ENCODE data around the gene ZBTB21.

ZBTB21 gene

DNA sequence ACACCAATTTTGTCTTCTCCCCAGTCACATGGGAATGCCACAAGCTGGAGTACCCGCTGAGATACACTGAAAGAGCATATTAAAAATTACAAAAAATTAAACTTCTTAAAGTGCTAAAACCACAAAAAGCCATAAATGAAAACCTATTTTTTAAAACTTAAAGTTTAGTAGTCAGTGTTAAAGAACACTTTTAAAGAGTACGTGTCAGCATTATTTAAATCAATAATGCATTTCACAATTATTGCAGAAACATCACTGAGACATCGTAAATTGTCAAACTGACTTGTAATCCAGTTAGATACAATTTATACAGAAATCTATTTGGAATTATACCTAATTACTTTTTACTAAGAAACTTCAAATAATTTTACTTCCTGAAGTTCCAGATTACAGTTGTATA, 22.9 kb downstream of the ZBTB21 start:
- no peaks in the 10 kb centered on the region for H3K9me3 ChIP-seq (ENCODE audit: low read length)
- H3K4me1 ChIP-seq (ENCODE audit: insufficient read depth, low read length), result no peaks in the 10 kb centered on the region
- H2AFZ ChIP-seq (ENCODE audit: low read depth, low read length), result no peak overlapping the region
- H3K36me3 ChIP-seq (ENCODE audit: insufficient read depth, low read length), result peaks cover 23% of the 10 kb centered on the region
- H3K27me3 ChIP-seq (ENCODE audit: insufficient read depth, low read length), result no peaks in the 10 kb centered on the region
- no peak overlapping the region for H3K4me3 ChIP-seq (ENCODE audit: low read length)

GRCh38 chr21:41985662-41986416, 24.3 kb downstream of the ZBTB21 start:
- Histone ChIP-seq H3K27me3 (ENCODE audit: insufficient read depth, low read length) (no peaks in the 10 kb centered on the region), H3K4me1 (ENCODE audit: insufficient read depth, low read length) (no peaks in the 10 kb centered on the region), H3K9me3 (ENCODE audit: low read length) (no peaks in the 10 kb centered on the region), H2AFZ (ENCODE audit: low read depth, low read length) (no peak overlapping the region), H3K4me3 (ENCODE audit: low read length) (no peak overlapping the region), H3K36me3 (ENCODE audit: insufficient read depth, low read length) (peaks cover 9% of the 10 kb centered on the region)

DNA sequence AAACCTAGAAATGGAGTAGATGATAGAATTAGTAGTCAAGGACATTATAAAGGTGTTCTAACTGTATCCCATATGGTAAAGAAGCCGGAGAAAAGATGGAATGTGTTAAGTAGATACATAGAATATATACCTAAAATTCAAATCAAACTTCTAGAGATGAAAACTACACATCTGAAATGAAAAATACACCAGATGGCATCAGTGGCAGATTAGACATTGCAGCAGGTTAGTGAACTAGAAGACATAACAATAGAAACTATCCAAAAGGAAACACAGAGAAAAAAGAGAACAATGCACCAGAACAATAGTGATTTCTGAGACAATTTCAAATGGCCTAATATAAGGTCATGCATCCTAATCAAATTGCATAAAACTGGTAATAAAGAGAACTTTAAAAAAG, 26.9 kb downstream of the ZBTB21 start:
- Histone ChIP-seq H3K9me3 (ENCODE audit: low read length) (no peaks in the 10 kb centered on the region), H3K4me3 (ENCODE audit: low read length) (no peak overlapping the region), H3K4me1 (ENCODE audit: insufficient read depth, low read length) (no peaks in the 10 kb centered on the region), H2AFZ (ENCODE audit: low read depth, low read length) (no peak overlapping the region), H3K27me3 (ENCODE audit: insufficient read depth, low read length) (no peaks in the 10 kb centered on the region), H3K36me3 (ENCODE audit: insufficient read depth, low read length) (no peaks in the 10 kb centered on the region)

DNA sequence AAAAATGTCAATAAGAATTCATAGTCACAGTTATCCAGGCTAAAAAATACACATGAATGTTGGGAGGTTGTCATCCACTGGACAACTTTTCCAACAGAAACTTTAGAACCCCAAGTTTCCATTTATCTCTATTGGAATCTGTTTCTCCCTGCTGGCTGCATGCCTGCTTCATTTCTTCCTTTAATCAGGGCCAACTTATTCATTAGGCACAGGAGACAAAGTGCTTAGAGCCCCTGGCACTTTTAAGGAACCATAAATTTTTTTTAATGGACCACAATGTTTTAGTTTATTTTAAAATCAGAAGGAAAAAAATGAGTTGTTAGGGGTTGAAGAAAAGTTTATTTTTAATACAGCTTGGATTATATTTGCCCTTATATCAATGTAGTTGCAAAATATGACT, 29.6 kb downstream of the ZBTB21 start:
- no peaks in the 10 kb centered on the region for H3K4me1 ChIP-seq (ENCODE audit: insufficient read depth, low read length)
- H2AFZ ChIP-seq (ENCODE audit: low read depth, low read length), result no peak overlapping the region
- H3K4me3 ChIP-seq (ENCODE audit: low read length), result no peak overlapping the region
- H3K36me3 ChIP-seq (ENCODE audit: insufficient read depth, low read length), result no peaks in the 10 kb centered on the region
- H3K9me3 ChIP-seq (ENCODE audit: low read length), result no peaks in the 10 kb centered on the region
- H3K27me3 ChIP-seq (ENCODE audit: insufficient read depth, low read length), result no peaks in the 10 kb centered on the region

DNA sequence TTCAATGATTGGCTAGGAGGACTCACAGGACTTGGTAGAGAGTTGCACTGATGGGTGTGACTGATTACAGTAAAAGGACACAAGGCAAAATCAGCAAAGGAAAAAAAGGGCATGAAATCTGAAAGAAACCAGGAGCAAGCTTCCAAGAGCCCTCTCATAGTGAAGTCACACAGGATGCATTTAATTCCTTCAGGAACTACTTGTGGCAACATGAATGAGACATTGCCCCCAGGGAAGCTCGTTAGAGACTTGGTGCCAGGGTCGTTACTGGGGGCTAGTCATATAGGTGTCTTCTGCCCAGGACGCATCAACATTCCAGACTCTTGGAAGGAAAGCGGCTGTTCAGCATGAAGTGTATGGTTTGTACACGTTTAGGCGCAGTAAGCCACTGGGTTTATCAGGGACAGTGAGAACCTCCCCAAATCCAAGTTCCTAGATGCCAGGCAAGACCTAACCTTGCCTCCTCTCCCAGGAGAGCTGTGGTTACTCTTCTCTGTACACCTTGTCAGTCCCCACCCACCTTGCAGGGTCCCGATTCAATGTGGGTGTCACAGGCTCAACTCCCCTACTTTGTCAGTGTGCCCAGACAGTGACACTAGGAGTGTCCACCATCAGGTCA, 30.3 kb downstream of the ZBTB21 start:
- H2AFZ ChIP-seq (ENCODE audit: low read depth, low read length), result no peak overlapping the region
- no peaks in the 10 kb centered on the region for H3K4me1 ChIP-seq (ENCODE audit: insufficient read depth, low read length)
- H3K4me3 ChIP-seq (ENCODE audit: low read length), result no peak overlapping the region
- no peaks in the 10 kb centered on the region for H3K27me3 ChIP-seq (ENCODE audit: insufficient read depth, low read length)
- H3K36me3 ChIP-seq (ENCODE audit: insufficient read depth, low read length), result no peaks in the 10 kb centered on the region
- H3K9me3 ChIP-seq (ENCODE audit: low read length), result no peaks in the 10 kb centered on the region

GRCh38 chr21:41979335-41979734, 30.8 kb downstream of the ZBTB21 start:
- Histone ChIP-seq H3K36me3 (ENCODE audit: insufficient read depth, low read length) (no peaks in the 10 kb centered on the region), H2AFZ (ENCODE audit: low read depth, low read length) (no peak overlapping the region), H3K4me3 (ENCODE audit: low read length) (no peak overlapping the region), H3K9me3 (ENCODE audit: low read length) (no peaks in the 10 kb centered on the region), H3K27me3 (ENCODE audit: insufficient read depth, low read length) (no peaks in the 10 kb centered on the region), H3K4me1 (ENCODE audit: insufficient read depth, low read length) (peaks cover under 1% of the 10 kb centered on the region)

- Histone ChIP-seq H3K9me3 (ENCODE audit: low read length) (no peaks in the 10 kb centered on the region), H3K4me3 (ENCODE audit: low read length) (no peak overlapping the region), H3K36me3 (ENCODE audit: insufficient read depth, low read length) (no peaks in the 10 kb centered on the region), H2AFZ (ENCODE audit: low read depth, low read length) (no peak overlapping the region), H3K4me1 (ENCODE audit: insufficient read depth, low read length) (peaks cover 6% of the 10 kb centered on the region), H3K27me3 (ENCODE audit: insufficient read depth, low read length) (no peaks in the 10 kb centered on the region)
These were observed 32.9 kb downstream of the ZBTB21 start for GRCh38 chr21:41977034-41977950.

DNA sequence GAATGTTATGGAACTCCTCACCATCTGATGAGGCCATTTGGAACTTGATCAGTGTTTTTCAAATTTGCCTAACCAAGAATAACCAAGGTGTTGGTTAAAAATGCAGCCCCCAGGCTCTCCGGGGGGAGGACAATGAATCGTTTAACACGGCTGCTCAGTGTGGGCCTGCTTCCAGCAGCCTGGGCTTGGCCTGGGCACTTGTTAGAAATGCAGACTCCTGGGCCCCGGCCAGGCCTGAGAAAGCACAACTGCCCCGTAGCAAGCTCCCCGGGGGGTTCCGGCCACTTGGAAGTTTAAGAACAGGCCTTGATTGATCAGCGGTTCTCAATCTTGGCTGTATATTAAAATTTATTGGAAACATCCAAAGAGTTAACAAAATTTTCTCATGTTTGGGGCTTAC, 33.5 kb downstream of the ZBTB21 start:
- Histone ChIP-seq H3K36me3 (ENCODE audit: insufficient read depth, low read length) (no peaks in the 10 kb centered on the region), H3K4me3 (ENCODE audit: low read length) (no peak overlapping the region), H3K27me3 (ENCODE audit: insufficient read depth, low read length) (no peaks in the 10 kb centered on the region), H3K4me1 (ENCODE audit: insufficient read depth, low read length) (peaks cover 6% of the 10 kb centered on the region), H2AFZ (ENCODE audit: low read depth, low read length) (no peak overlapping the region), H3K9me3 (ENCODE audit: low read length) (no peaks in the 10 kb centered on the region)

GRCh38 chr21:41975391-41976272, 34.5 kb downstream of the ZBTB21 start:
- H3K36me3 ChIP-seq (ENCODE audit: insufficient read depth, low read length), result no peaks in the 10 kb centered on the region
- H3K9me3 ChIP-seq (ENCODE audit: low read length), result no peaks in the 10 kb centered on the region
- H3K27me3 ChIP-seq (ENCODE audit: insufficient read depth, low read length), result no peaks in the 10 kb centered on the region
- no peak overlapping the region for H3K4me3 ChIP-seq (ENCODE audit: low read length)
- H2AFZ ChIP-seq (ENCODE audit: low read depth, low read length), result no peak overlapping the region
- peaks cover 15% of the 10 kb centered on the region for H3K4me1 ChIP-seq (ENCODE audit: insufficient read depth, low read length)

DNA sequence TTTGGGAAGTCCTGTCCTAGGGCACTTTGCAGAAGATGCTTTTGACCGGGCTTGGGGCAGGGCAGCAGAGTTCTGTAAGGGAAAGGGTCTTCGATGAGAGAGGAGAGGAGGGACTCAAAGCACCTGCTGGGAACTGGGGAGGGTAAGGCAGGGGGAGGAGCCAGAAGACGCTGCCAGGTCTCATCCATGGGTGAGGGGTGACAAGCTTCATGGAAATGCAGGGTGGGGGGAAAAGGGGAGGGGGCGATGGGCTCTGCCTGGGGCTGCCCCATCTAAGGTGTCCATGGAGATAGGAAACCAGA, 35.5 kb downstream of the ZBTB21 start:
- Histone ChIP-seq H3K36me3 (ENCODE audit: insufficient read depth, low read length) (no peaks in the 10 kb centered on the region), H2AFZ (ENCODE audit: low read depth, low read length) (no peak overlapping the region), H3K4me1 (ENCODE audit: insufficient read depth, low read length) (peaks cover 23% of the 10 kb centered on the region)

DNA sequence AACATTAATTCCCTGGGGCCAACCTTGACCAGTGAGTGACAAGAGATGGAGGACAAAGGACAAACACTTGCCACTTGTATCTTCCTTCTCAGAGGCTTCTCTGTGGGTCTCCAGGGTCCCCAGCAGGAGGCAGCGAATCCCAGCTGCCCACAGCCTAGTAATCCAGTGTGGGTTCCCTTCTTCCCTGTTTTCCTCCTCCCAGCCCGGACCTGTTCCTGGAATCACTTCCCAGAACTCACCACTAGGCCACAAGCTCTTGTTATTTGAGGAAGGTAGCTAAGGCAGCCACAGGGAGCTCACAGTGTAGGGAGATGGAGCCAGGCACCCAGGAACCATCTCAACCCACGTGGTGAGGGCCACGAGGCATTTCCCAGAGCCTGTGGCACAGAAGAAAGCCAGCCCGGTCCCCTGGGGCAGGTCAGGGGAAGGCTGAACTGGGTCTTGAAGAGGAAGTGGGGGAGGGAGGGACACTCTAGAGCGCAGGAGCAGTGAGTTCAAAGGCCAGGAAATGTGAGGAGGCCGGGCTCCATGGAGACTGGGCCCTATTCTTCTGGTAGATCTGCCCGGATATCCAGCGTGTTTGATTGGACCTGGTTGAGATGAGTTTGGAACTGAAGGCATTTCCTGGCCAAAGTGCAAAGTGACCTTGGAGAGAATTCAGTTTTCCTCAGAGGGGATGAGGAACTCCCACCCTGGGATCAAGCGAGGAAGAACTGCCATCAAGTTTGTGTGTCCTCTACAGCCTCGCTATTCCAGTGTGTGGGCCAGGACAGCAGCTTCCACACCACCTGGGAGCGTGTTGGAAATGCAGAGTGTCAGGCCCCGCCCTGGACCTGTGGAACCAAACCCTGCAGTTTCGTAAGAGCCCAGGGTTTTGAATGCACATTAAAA, 36.1 kb downstream of the ZBTB21 start:
- Histone ChIP-seq H3K27me3 (ENCODE audit: insufficient read depth, low read length) (no peaks in the 10 kb centered on the region), H2AFZ (ENCODE audit: low read depth, low read length) (no peak overlapping the region), H3K36me3 (ENCODE audit: insufficient read depth, low read length) (no peaks in the 10 kb centered on the region), H3K9me3 (ENCODE audit: low read length) (no peaks in the 10 kb centered on the region), H3K4me3 (ENCODE audit: low read length) (no peak overlapping the region), H3K4me1 (ENCODE audit: insufficient read depth, low read length) (peaks cover 25% of the 10 kb centered on the region)

More for the DNA sequence above, 35.5 kb downstream of the ZBTB21 start:
- Histone ChIP-seq H3K9me3 (ENCODE audit: low read length) (no peaks in the 10 kb centered on the region), H3K4me3 (ENCODE audit: low read length) (no peak overlapping the region), H3K27me3 (ENCODE audit: insufficient read depth, low read length) (no peaks in the 10 kb centered on the region)

DNA sequence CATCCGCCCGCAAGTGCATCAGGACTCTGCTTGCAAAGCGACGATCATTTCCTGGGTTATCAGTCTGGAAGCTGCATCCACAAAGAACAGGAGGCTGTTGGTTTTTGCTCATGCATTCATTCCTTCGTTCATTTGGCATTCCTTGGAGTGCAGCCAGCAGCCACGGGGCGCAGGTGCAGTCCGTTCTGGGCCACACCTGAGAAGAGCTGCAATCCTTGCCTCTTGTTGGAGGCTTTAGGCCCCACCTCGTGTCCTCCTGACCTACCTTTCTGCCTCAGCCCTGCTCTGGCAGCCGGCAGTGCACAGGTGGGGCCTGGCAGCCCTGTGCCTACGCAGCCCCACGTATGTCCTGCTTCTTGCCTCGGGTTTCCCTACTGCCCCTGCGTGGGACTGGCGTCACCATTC, 36.7 kb downstream of the ZBTB21 start:
- Histone ChIP-seq H3K4me1 (ENCODE audit: insufficient read depth, low read length) (peaks cover 27% of the 10 kb centered on the region), H3K4me3 (ENCODE audit: low read length) (no peak overlapping the region)

More for the DNA sequence above, 36.7 kb downstream of the ZBTB21 start:
- no peaks in the 10 kb centered on the region for H3K36me3 ChIP-seq (ENCODE audit: insufficient read depth, low read length)
- H3K9me3 ChIP-seq (ENCODE audit: low read length), result no peaks in the 10 kb centered on the region
- H3K27me3 ChIP-seq (ENCODE audit: insufficient read depth, low read length), result no peaks in the 10 kb centered on the region
- H2AFZ ChIP-seq (ENCODE audit: low read depth, low read length), result no peak overlapping the region

All from neuron (in vitro differentiated cells).